ENCODE measurements around the gene GPX3. TPM values are rescaled to one million over a fixed set of nuclear protein-coding genes. Genes with fewer than 3 reads are reported as not detected.
A peak's percentile ranks its signal among the peaks of the same experiment; 100 is the strongest.

Gene GPX3
- total and polyA plus RNA-seq, 4 donors: 514 to 1,257 (median 607) TPM

DNA sequence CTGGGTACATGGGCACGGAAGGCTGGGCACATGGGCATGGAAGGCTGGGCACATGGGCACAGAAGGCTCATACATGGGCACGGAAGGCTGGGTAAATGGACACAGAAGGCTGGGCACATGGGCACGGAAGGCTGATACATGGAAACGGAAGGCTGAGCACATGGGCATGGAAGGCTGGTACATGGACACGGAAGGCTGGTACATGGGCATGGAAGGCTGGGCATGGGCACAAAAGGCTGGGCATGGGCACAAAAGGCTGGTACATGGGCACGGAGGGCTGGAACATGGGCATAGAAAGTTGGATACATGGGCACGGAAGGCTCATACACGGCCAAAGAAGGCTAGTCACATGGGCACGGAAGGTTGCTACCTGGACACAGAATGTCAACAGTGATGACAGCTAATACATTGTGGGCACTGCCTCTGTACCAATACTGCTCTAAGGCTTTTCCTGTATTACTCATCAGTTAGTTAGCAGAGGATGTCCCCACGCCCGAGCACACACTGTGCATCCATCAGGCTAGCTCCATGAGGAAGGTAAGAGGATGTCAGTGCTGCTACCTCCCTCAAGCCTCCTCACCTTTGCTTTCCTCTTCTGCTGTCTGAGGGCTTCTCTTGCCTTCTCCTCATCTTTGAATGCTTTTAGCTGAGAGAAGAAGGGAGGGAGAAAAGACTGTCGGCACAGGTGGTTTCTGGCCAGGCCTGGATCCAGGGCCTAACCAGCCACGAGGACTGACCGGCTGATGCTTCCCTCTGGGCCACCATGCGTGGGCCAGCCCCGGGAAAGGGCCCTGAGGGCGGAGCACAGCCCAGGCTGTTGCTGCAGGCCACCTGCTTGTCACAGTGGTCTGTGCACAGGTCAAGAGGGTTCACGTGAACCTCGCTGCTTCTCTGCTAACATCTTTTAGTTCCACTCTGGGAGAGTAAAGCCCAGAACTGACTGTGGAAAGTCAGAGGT lies 14.3 kb downstream of the GPX3 start:
- intact Hi-C loops (cut with DNase I): no loop called here
- Histone ChIP-seq H3K36me3 (ENCODE audit: control insufficient read depth in 1 of 2, insufficient read depth in 2 of 2, low read length in 1 of 2) (peaks cover 6 to 19% of the 10 kb centered on the region in 2 donors), H3K27me3 (ENCODE audit: control insufficient read depth in 1 of 2, insufficient read depth in 2 of 2, low read length in 1 of 2) (no peaks in the 10 kb centered on the region), H3K4me1 (ENCODE audit: control insufficient read depth in 1 of 2, insufficient read depth in 2 of 2, low read length in 2 of 2) (no peaks in the 10 kb centered on the region), H3K27ac (ENCODE audit: low read depth in 1 of 2, low read length in 2 of 2) (no peak overlapping the region), H3K9me3 (ENCODE audit: control insufficient read depth, low read length) (no peaks in the 10 kb centered on the region), H3K4me3 (ENCODE audit: low read length in 2 of 2) (no peak overlapping the region)
- DNase-seq (no peak), ATAC-seq (ENCODE audit: low FRiP score) (no peak)
- 95 to 96% methylated on average over 18 to 19 of the region's 19 CpGs for WGBS, 2 donors

DNA sequence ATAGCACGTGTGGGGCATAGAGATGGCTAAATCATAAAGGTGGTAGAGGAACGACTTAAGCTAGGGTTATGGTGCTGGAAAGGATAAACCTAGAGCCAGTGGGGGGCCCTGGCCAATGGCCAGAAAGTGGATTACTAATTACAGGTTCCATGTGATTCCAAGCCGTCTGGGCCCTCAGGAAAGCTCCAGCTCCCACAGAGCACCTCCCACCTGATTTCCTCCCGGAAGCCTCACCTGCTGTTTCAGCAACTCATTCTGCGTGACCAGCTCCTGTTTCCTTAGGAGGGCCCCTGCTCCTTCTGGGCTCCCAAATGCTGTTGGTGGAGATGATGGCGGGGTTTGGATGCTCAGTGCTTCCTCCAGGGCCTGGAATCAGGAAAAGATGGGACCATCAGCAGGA lies 16.2 kb downstream of the GPX3 start:
- Histone ChIP-seq H3K9me3 (ENCODE audit: control insufficient read depth, low read length) (no peaks in the 10 kb centered on the region), H3K4me3 (ENCODE audit: low read length in 2 of 2) (no peak overlapping the region), H3K36me3 (ENCODE audit: control insufficient read depth in 1 of 2, insufficient read depth in 2 of 2, low read length in 1 of 2) (peaks cover 6 to 19% of the 10 kb centered on the region in 2 donors), H3K4me1 (ENCODE audit: control insufficient read depth in 1 of 2, insufficient read depth in 2 of 2, low read length in 2 of 2) (no peaks in the 10 kb centered on the region), H3K27me3 (ENCODE audit: control insufficient read depth in 1 of 2, insufficient read depth in 2 of 2, low read length in 1 of 2) (no peaks in the 10 kb centered on the region), H3K27ac (ENCODE audit: low read depth in 1 of 2, low read length in 2 of 2) (no peak overlapping the region)
- intact Hi-C loops (cut with DNase I): no loop called here
- no peak for ATAC-seq (ENCODE audit: low FRiP score)
- 92 to 93% methylated on average over 6 of the region's 6 CpGs for WGBS, 2 donors
- DNase-seq: no peak

DNA sequence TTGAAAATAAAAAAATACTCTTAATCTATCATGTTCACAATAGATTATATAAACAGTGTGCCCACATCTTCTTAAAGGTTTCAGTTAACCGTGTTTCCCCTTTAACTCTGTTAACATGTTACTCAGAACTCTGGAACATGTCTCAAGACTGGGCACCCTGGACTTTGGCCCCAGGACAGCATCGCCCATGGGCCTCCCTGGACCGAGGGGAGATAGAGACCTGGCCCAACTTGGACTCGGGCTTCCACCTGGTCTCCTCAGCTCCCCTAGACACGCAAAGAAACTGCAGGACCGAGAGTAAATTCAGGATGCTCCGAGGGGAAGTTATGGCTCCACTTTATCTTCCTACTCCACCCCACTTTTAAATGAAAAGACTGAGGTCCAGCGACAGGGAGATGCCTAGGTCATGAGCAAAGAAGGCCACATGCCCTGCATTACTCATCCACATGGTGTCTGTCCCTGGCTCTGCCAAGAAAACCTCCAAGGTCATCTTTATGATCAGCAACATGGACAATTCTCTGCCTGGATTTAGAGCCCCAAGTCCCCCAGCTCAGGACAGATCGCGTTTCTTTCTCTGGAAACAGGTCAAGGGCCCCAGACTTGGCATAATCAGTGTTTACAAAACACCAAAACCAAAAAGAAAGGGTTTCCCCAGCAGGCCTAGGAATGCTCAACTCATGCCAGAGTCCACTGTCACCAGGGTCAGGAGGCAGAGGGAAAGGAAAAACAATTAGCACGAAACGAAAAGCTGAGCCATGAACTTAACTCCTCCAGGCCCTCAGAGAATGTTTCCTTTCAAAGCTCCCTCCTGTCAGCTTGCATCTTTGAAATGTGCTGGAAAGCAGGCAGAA lies 17.4 kb downstream of the GPX3 start:
- Histone ChIP-seq H3K27me3 (ENCODE audit: control insufficient read depth in 1 of 2, insufficient read depth in 2 of 2, low read length in 1 of 2) (no peaks in the 10 kb centered on the region), H3K4me3 (ENCODE audit: low read length in 2 of 2) (no peak overlapping the region), H3K4me1 (ENCODE audit: control insufficient read depth in 1 of 2, insufficient read depth in 2 of 2, low read length in 2 of 2) (no peaks in the 10 kb centered on the region), H3K27ac (ENCODE audit: low read depth in 1 of 2, low read length in 2 of 2) (peak overlapping the region in 1 of 2 donors; percentile 60), H3K36me3 (ENCODE audit: control insufficient read depth in 1 of 2, insufficient read depth in 2 of 2, low read length in 1 of 2) (peaks cover 6 to 16% of the 10 kb centered on the region in 2 donors), H3K9me3 (ENCODE audit: control insufficient read depth, low read length) (no peaks in the 10 kb centered on the region)
- ATAC-seq (ENCODE audit: low FRiP score): peak; percentile 73
- 37 to 41% methylated on average over 12 of the region's 12 CpGs for WGBS, 2 donors
- intact Hi-C loops (cut with DNase I): no loop called here
- DNase-seq: peak in 1 of 2 donors; percentile 61

DNA sequence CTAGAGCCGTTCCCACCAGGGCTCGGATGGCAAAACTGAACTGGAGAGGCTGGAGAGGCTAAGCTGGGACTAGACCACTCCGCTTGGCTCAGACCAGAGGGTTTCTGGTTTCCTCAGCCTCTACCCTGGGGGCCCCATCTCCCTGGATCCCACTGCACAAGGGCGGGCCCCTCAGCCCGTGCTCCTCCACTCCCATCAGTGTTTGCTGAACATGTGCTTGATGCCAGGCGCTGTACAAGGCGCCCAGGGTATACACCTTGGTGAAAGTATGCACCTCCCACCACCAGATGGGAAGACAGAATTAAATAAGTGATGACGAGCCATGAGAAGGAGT lies 18.0 kb downstream of the GPX3 start:
- WGBS, 2 donors: 38 to 48% methylated on average over 8 of the region's 8 CpGs
- Histone ChIP-seq H3K9me3 (ENCODE audit: control insufficient read depth, low read length) (no peaks in the 10 kb centered on the region), H3K4me1 (ENCODE audit: control insufficient read depth in 1 of 2, insufficient read depth in 2 of 2, low read length in 2 of 2) (no peaks in the 10 kb centered on the region), H3K27ac (ENCODE audit: low read depth in 1 of 2, low read length in 2 of 2) (peak overlapping the region in 1 of 2 donors; percentile 60), H3K4me3 (ENCODE audit: low read length in 2 of 2) (no peak overlapping the region), H3K27me3 (ENCODE audit: control insufficient read depth in 1 of 2, insufficient read depth in 2 of 2, low read length in 1 of 2) (no peaks in the 10 kb centered on the region), H3K36me3 (ENCODE audit: control insufficient read depth in 1 of 2, insufficient read depth in 2 of 2, low read length in 1 of 2) (peaks cover 6 to 16% of the 10 kb centered on the region in 2 donors)
- ATAC-seq (ENCODE audit: low FRiP score): peak; percentile 51
- DNase-seq: peak in 1 of 2 donors; percentile 72
- intact Hi-C loops (cut with DNase I): no loop called here

DNA sequence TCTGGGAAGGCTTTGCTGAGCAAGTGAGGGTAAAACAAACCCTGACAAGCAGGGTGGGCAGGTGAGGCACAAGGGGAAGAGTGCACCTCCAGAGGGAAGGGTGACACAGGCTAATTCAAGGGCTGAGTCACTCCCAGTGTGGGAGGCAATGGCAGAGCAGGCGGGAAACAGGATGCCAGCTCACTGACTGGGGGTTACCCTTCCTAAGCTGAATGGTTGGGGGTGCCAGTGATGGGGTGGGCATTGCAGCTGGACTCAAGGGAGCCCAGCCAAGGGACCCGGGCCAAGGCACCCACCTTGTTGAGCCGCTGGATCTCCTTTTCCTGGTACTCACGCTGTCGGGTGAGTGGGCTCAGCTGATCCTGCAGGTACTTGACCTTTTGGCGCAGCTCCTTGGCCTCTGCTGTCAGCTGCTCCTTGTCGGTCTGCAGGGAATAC lies 18.4 kb downstream of the GPX3 start:
- H3K9me3 ChIP-seq (ENCODE audit: control insufficient read depth, low read length): no peaks in the 10 kb centered on the region
- H3K4me3 ChIP-seq (ENCODE audit: low read length in 2 of 2): no peak overlapping the region
- intact Hi-C loops (cut with DNase I): no loop called here
- peak overlapping the region in 1 of 2 donors; percentile 60 for H3K27ac ChIP-seq (ENCODE audit: low read depth in 1 of 2, low read length in 2 of 2)
- no peaks in the 10 kb centered on the region for H3K4me1 ChIP-seq (ENCODE audit: control insufficient read depth in 1 of 2, insufficient read depth in 2 of 2, low read length in 2 of 2)
- peaks cover 6 to 15% of the 10 kb centered on the region in 2 donors for H3K36me3 ChIP-seq (ENCODE audit: control insufficient read depth in 1 of 2, insufficient read depth in 2 of 2, low read length in 1 of 2)
- H3K27me3 ChIP-seq (ENCODE audit: control insufficient read depth in 1 of 2, insufficient read depth in 2 of 2, low read length in 1 of 2): no peaks in the 10 kb centered on the region
- DNase-seq (peak in 1 of 2 donors; percentile 67), ATAC-seq (ENCODE audit: low FRiP score) (peak; percentile 2)
- 73 to 78% methylated on average over 7 of the region's 7 CpGs for WGBS, 2 donors

DNA sequence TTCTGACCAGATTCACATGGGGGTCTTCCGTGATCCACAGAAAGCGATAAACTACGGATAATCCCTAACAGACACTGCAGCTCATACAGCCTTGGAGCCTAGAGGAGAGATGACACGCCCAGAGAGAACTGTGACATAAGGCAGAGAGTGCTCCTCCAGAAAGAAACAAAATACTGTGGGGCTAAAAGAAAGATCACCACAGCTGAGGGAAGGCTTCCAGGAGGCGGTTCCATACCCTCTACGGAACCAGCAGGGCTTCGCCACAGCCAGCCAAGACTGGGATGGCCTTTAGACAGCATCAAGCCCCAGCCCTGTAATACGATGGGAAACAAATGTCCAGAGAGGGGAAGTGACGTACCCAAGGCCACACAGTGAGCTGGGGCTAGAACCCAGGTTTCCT lies 19.3 kb downstream of the GPX3 start:
- H3K4me1 ChIP-seq (ENCODE audit: control insufficient read depth in 1 of 2, insufficient read depth in 2 of 2, low read length in 2 of 2): no peaks in the 10 kb centered on the region
- WGBS, 2 donors: 89 to 94% methylated on average over 9 of the region's 9 CpGs
- intact Hi-C loops (cut with DNase I): no loop called here
- no peaks in the 10 kb centered on the region for H3K9me3 ChIP-seq (ENCODE audit: control insufficient read depth, low read length)
- no peak for ATAC-seq (ENCODE audit: low FRiP score)
- DNase-seq: peak in 1 of 2 donors; percentile 45
- H3K27me3 ChIP-seq (ENCODE audit: control insufficient read depth in 1 of 2, insufficient read depth in 2 of 2, low read length in 1 of 2): no peaks in the 10 kb centered on the region
- no peak overlapping the region for H3K4me3 ChIP-seq (ENCODE audit: low read length in 2 of 2)
- no peak overlapping the region for H3K27ac ChIP-seq (ENCODE audit: low read depth in 1 of 2, low read length in 2 of 2)
- H3K36me3 ChIP-seq (ENCODE audit: control insufficient read depth in 1 of 2, insufficient read depth in 2 of 2, low read length in 1 of 2): peaks cover 6 to 12% of the 10 kb centered on the region in 2 donors

DNA sequence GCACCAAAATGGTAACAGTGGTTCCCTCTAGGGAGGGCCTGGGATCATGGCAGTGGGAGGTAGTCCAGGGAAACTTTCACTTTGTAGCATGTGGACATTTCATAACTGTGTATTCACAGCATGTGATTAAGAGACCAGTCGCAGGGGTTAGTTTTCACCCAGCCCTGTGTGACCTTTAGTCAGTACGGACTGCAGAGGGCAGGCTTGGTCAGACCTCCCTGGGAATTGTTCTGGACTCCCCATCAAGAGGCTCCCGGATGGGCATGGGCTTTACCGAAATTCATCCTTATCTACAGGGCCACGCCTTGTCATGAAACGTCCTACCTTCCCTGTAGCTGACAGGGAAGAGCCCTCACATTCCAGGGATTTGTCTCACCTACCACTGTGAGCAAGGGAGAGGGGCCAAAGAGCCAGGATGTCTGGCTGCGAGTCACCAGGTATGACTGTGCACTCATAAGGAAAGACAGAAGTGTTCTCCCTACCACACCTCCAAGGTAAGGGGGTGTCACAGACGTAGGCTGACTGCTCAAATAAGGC lies 19.9 kb downstream of the GPX3 start:
- peak; percentile 33 for ATAC-seq (ENCODE audit: low FRiP score)
- WGBS, 2 donors: 84 to 88% methylated on average over 8 of the region's 8 CpGs
- Histone ChIP-seq H3K9me3 (ENCODE audit: control insufficient read depth, low read length) (no peaks in the 10 kb centered on the region), H3K36me3 (ENCODE audit: control insufficient read depth in 1 of 2, insufficient read depth in 2 of 2, low read length in 1 of 2) (peaks cover 3 to 7% of the 10 kb centered on the region in 2 donors), H3K27me3 (ENCODE audit: control insufficient read depth in 1 of 2, insufficient read depth in 2 of 2, low read length in 1 of 2) (no peaks in the 10 kb centered on the region), H3K27ac (ENCODE audit: low read depth in 1 of 2, low read length in 2 of 2) (no peak overlapping the region), H3K4me1 (ENCODE audit: control insufficient read depth in 1 of 2, insufficient read depth in 2 of 2, low read length in 2 of 2) (no peaks in the 10 kb centered on the region), H3K4me3 (ENCODE audit: low read length in 2 of 2) (no peak overlapping the region)
- intact Hi-C loops (cut with DNase I): no loop called here
- DNase-seq: peak in 1 of 2 donors; percentile 68

DNA sequence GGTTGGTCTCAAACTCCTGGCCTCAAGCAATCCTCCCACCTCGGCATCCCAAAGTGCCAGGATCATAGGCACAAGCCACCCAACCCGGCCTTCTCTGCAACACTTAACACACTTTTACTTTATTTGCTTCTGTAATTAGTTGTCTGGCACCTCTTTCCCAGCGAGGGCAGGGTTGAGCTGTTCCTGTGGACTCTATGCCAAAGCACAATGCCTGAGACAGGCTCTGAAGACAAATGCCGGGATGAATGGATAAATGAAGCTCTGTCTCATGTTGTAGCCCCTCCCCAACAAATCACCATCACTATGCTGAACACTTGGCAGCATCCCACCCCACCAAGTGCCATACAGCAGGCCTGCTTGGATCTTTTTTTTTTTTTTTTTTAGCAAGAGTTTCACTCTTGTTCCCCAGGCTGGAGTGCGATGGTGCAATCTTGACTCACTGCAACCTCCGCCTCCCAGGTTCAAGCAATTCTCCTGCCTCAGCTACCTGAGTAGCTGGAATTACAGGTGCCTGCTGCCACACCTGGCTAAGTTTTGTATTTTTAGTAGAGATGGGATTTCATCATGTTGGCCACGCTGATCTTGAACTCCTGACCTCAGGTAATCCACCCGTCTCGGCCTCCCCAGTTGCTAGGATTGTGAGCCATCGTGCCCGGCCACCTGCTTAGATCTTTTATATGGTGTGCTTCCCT lies 21.3 kb downstream of the GPX3 start:
- Histone ChIP-seq H3K27me3 (ENCODE audit: control insufficient read depth in 1 of 2, insufficient read depth in 2 of 2, low read length in 1 of 2) (no peaks in the 10 kb centered on the region), H3K4me3 (ENCODE audit: low read length in 2 of 2) (no peak overlapping the region), H3K4me1 (ENCODE audit: control insufficient read depth in 1 of 2, insufficient read depth in 2 of 2, low read length in 2 of 2) (no peaks in the 10 kb centered on the region), H3K27ac (ENCODE audit: low read depth in 1 of 2, low read length in 2 of 2) (no peak overlapping the region), H3K36me3 (ENCODE audit: control insufficient read depth in 1 of 2, insufficient read depth in 2 of 2, low read length in 1 of 2) (peaks cover 0 to 5% of the 10 kb centered on the region in 2 donors), H3K9me3 (ENCODE audit: control insufficient read depth, low read length) (no peaks in the 10 kb centered on the region)
- intact Hi-C loops (cut with DNase I): no loop called here
- ATAC-seq (ENCODE audit: low FRiP score): no peak
- peak in 1 of 2 donors; percentile 42 for DNase-seq
- WGBS, 2 donors: 93 to 94% methylated on average over 11 of the region's 11 CpGs

Measured in aorta (tissue), 5 donors.